GM18507 (cell line): ENCODE data around the gene MRPL42.

Experiments used
- DNase-seq: peaks from one replicate; pipeline ENCODE4 v3.0.0; 2011; ENCODE audit warnings: low read depth; ENCODE audit not compliant: insufficient read length; ENCODE audit errors: extremely low spot score
- FAIRE-seq: peaks from 2 replicates; lab custom pipeline; 2011; peaks lifted over from hg19 to GRCh38; lab: Jason Lieb, UNC

The MRPL42 gene

GRCh38 chr12:93442411-93443340 lies 24.6 kb upstream of the MRPL42 start:
- peak; percentile 38 for FAIRE-seq
- no peak for DNase-seq

- FAIRE-seq (no peak), DNase-seq (no peak)
Observed at GRCh38 chr12:93443576-93443975, 23.7 kb upstream of the MRPL42 start.

GRCh38 chr12:93447555-93448290 lies 19.6 kb upstream of the MRPL42 start:
- FAIRE-seq (no peak), DNase-seq (no peak)

GRCh38 chr12:93448796-93449195 lies 18.5 kb upstream of the MRPL42 start:
- DNase-seq: no peak
- no peak for FAIRE-seq

- DNase-seq (peak; percentile 17), FAIRE-seq (peak; percentile 66)
Observed at GRCh38 chr12:93449277-93449676, 18.0 kb upstream of the MRPL42 start.

GRCh38 chr12:93451423-93452158 lies 15.7 kb upstream of the MRPL42 start:
- no peak for FAIRE-seq
- DNase-seq: no peak

- FAIRE-seq (no peak), DNase-seq (no peak)
Observed at GRCh38 chr12:93453633-93454032, 13.7 kb upstream of the MRPL42 start.

- DNase-seq (no peak), FAIRE-seq (no peak)
Observed at GRCh38 chr12:93456077-93456476, 11.2 kb upstream of the MRPL42 start.

- DNase-seq: no peak
- FAIRE-seq: no peak
Observed at GRCh38 chr12:93459097-93459496, 8.2 kb upstream of the MRPL42 start.

- no peak for FAIRE-seq
- no peak for DNase-seq
Observed at GRCh38 chr12:93460003-93460402, 7.3 kb upstream of the MRPL42 start.

GRCh38 chr12:93460902-93461301 lies 6.4 kb upstream of the MRPL42 start:
- no peak for FAIRE-seq
- no peak for DNase-seq

GRCh38 chr12:93461503-93461902 lies 5.8 kb upstream of the MRPL42 start:
- no peak for DNase-seq

GRCh38 chr12:93465841-93466240 lies 1.5 kb upstream of the MRPL42 start:
- FAIRE-seq (no peak), DNase-seq (no peak)

More at GRCh38 chr12:93461503-93461902, 5.8 kb upstream of the MRPL42 start:
- no peak for FAIRE-seq

GRCh38 chr12:93466625-93467350 lies 526 bp upstream of the MRPL42 start:
- no peak for FAIRE-seq
- DNase-seq: no peak

- DNase-seq: no peak
Observed at GRCh38 chr12:93468008-93468371, 676 bp downstream of the MRPL42 start.

GRCh38 chr12:93469386-93469785 lies 2.1 kb downstream of the MRPL42 start:
- DNase-seq (no peak), FAIRE-seq (no peak)

More at GRCh38 chr12:93468008-93468371, 676 bp downstream of the MRPL42 start:
- peak; percentile 5 for FAIRE-seq

- DNase-seq: no peak
- FAIRE-seq: no peak
Observed at GRCh38 chr12:93476555-93476954, 9.2 kb downstream of the MRPL42 start.

- FAIRE-seq (no peak), DNase-seq (no peak)
Observed at GRCh38 chr12:93482721-93483120, 15.4 kb downstream of the MRPL42 start.

- no peak for FAIRE-seq
- no peak for DNase-seq
Observed at GRCh38 chr12:93483151-93483807, 16.0 kb downstream of the MRPL42 start.
